ENCODE data around the gene RPS5. TPM values are rescaled to one million over a fixed set of nuclear protein-coding genes. Genes with fewer than 3 reads are reported as not detected.

The RPS5 gene
- total RNA-seq, 1 donor from 2014 or later, result 634 TPM

GRCh38 chr19:58351558-58351878, 35.6 kb upstream of the RPS5 start:
- H3K36me3 Mint-ChIP-seq (ENCODE audit: low read depth), result peaks cover 8% of the 10 kb centered on the region
- H3K4me1 Mint-ChIP-seq (ENCODE audit: low read depth), result peaks cover 23% of the 10 kb centered on the region
- no peak overlapping the region for H3K4me3 Mint-ChIP-seq (ENCODE audit: unreplicated experiment)
- no peaks in the 10 kb centered on the region for H3K27me3 Mint-ChIP-seq (ENCODE audit: low read depth)
- H3K27ac Mint-ChIP-seq (ENCODE audit: unreplicated experiment), result no peak overlapping the region
- DNase-seq (ENCODE audit: low spot score), result peak; percentile 83
- no peaks in the 10 kb centered on the region for H3K9me3 Mint-ChIP-seq (ENCODE audit: low read depth)
- no peak for TF ChIP-seq CTCF (IDR thresholded peaks at IDR 0.05)

- H3K4me1 Mint-ChIP-seq (ENCODE audit: low read depth), result peaks cover 20% of the 10 kb centered on the region
- no peak for TF ChIP-seq CTCF (IDR thresholded peaks at IDR 0.05)
- H3K27ac Mint-ChIP-seq (ENCODE audit: unreplicated experiment), result no peak overlapping the region
- H3K27me3 Mint-ChIP-seq (ENCODE audit: low read depth), result no peaks in the 10 kb centered on the region
- H3K4me3 Mint-ChIP-seq (ENCODE audit: unreplicated experiment), result no peak overlapping the region
- DNase-seq (ENCODE audit: low spot score), result peak; percentile 67
- peaks cover 8% of the 10 kb centered on the region for H3K36me3 Mint-ChIP-seq (ENCODE audit: low read depth)
- H3K9me3 Mint-ChIP-seq (ENCODE audit: low read depth), result no peaks in the 10 kb centered on the region
Observed at GRCh38 chr19:58351990-58352755, 34.9 kb upstream of the RPS5 start.

- H3K27ac Mint-ChIP-seq (ENCODE audit: unreplicated experiment), result no peak within 1 kb of the TSS
- no peak for TF ChIP-seq CTCF (IDR thresholded peaks at IDR 0.05)
- peaks cover 18% of the 10 kb centered on the region for H3K4me1 Mint-ChIP-seq (ENCODE audit: low read depth)
- H3K36me3 Mint-ChIP-seq (ENCODE audit: low read depth), result peaks cover 8% of the 10 kb centered on the region
- no peak within 1 kb of the TSS for H3K4me3 Mint-ChIP-seq (ENCODE audit: unreplicated experiment)
- DNase-seq (ENCODE audit: low spot score), result peak; percentile 89
- H3K27me3 Mint-ChIP-seq (ENCODE audit: low read depth), result no peaks in the 10 kb centered on the region
- H3K9me3 Mint-ChIP-seq (ENCODE audit: low read depth), result no peaks in the 10 kb centered on the region
Observed at GRCh38 chr19:58352760-58353671, 34.1 kb upstream of the RPS5 start, which contains the start of gene A1BG. A1BG (minus strand) TSS chr19:58353492; CDS start chr19:58353437, 55 bp downstream.

- no peak for TF ChIP-seq CTCF (IDR thresholded peaks at IDR 0.05)
- Mint-ChIP-seq H3K27ac (ENCODE audit: unreplicated experiment) (no peak overlapping the region), H3K4me3 (ENCODE audit: unreplicated experiment) (no peak overlapping the region), H3K27me3 (ENCODE audit: low read depth) (no peaks in the 10 kb centered on the region), H3K4me1 (ENCODE audit: low read depth) (peaks cover 9% of the 10 kb centered on the region), H3K9me3 (ENCODE audit: low read depth) (no peaks in the 10 kb centered on the region), H3K36me3 (ENCODE audit: low read depth) (peaks cover 8% of the 10 kb centered on the region)
- DNase-seq (ENCODE audit: low spot score), result peak; percentile 62
Observed at GRCh38 chr19:58353717-58354477, 33.2 kb upstream of the RPS5 start.

Measured in chondrocyte (in vitro differentiated cells).